ENCODE measurements around the gene EGFR.

DNA sequence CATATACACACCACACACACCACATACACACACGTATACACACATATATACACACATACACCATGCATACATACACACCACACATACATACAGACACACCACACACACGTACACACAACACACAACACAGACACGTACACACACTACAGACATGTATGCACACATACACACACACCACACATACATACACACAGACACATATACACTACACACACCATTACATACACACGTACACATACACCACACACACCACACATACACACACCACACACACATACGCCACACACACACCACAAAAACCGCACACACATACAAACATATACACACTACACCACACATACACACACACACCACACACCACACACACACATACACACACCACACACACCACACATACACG is 184.5 kb downstream of the EGFR start:
- TF ChIP-seq, protein P1, sequence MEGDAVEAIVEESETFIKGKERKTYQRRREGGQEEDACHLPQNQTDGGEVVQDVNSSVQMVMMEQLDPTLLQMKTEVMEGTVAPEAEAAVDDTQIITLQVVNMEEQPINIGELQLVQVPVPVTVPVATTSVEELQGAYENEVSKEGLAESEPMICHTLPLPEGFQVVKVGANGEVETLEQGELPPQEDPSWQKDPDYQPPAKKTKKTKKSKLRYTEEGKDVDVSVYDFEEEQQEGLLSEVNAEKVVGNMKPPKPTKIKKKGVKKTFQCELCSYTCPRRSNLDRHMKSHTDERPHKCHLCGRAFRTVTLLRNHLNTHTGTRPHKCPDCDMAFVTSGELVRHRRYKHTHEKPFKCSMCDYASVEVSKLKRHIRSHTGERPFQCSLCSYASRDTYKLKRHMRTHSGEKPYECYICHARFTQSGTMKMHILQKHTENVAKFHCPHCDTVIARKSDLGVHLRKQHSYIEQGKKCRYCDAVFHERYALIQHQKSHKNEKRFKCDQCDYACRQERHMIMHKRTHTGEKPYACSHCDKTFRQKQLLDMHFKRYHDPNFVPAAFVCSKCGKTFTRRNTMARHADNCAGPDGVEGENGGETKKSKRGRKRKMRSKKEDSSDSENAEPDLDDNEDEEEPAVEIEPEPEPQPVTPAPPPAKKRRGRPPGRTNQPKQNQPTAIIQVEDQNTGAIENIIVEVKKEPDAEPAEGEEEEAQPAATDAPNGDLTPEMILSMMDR (IDR thresholded peaks at IDR 0.05), result no peak
- TF ChIP-seq POLR2A (IDR thresholded peaks at IDR 0.05), result no peak

All from right lobe of liver (tissue), 4 donors.